Uterus (tissue), 2 donors: Measurements from ENCODE around the gene KISS1R.

Experiments used
- POLR2A ChIP-seq, 2 donors: fragments of 450-650 bp; IDR thresholded peaks; one replicate each; pipeline ENCODE4 v1.6.1; 2016; ENCODE audit warnings: antibody characterized with exemption in 2 of 2, mild to moderate bottlenecking in 1 of 2, moderate library complexity in 1 of 2
- TF ChIP-seq, protein P1 (sequence below), 4 experiments: fragments of 200-600 bp in 2 of 4; fragments of 450-650 bp in 2 of 4; sonication (generic) in 2 of 4; IDR thresholded peaks; one replicate each; pipeline ENCODE4 v1.5.1; 2016 to 2019; ENCODE audit warnings: antibody characterized with exemption in 4 of 4, mild to moderate bottlenecking in 2 of 4, moderate library complexity in 1 of 4

DNA sequence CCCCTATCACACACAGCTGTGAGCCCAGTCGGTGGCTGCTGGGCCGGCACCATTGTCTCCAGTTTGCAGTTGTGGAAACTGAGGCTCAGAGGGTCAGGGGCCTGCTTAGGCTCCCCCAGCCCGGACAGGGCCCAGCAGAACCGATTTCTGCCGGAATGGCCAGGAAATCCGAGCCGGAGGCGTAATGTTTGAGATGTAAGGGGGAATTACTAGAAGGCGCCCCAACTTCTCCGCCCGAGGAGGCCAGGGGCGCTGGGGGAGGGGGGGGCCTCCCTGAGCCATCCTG, 962 bp downstream of the KISS1R start:
- TF ChIP-seq, protein P1, sequence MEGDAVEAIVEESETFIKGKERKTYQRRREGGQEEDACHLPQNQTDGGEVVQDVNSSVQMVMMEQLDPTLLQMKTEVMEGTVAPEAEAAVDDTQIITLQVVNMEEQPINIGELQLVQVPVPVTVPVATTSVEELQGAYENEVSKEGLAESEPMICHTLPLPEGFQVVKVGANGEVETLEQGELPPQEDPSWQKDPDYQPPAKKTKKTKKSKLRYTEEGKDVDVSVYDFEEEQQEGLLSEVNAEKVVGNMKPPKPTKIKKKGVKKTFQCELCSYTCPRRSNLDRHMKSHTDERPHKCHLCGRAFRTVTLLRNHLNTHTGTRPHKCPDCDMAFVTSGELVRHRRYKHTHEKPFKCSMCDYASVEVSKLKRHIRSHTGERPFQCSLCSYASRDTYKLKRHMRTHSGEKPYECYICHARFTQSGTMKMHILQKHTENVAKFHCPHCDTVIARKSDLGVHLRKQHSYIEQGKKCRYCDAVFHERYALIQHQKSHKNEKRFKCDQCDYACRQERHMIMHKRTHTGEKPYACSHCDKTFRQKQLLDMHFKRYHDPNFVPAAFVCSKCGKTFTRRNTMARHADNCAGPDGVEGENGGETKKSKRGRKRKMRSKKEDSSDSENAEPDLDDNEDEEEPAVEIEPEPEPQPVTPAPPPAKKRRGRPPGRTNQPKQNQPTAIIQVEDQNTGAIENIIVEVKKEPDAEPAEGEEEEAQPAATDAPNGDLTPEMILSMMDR (IDR thresholded peaks at IDR 0.05): no peak
- TF ChIP-seq POLR2A (IDR thresholded peaks at IDR 0.05): no peak
